ENCODE data around the gene KRTAP19-2. TPM values are rescaled to one million over a fixed set of nuclear protein-coding genes. Genes with fewer than 3 reads are reported as not detected.

Gene KRTAP19-2
- polyA plus RNA-seq, 1 donor from 2014 or later = not detected

- TF ChIP-seq RAD21 (conservative IDR thresholded peaks at IDR 0.05) (no peak), SMC3 (conservative IDR thresholded peaks at IDR 0.05; ENCODE audit: poor library complexity) (no peak), EZH2 (IDR thresholded peaks at IDR 0.05; ENCODE audit: borderline replicate concordance, insufficient read depth, low read length, poor library complexity, severe bottlenecking) (no peak), POLR2AphosphoS5 (IDR thresholded peaks at IDR 0.05) (no peak), REST (IDR thresholded peaks at IDR 0.05; ENCODE audit: borderline replicate concordance) (no peak), MXI1 (conservative IDR thresholded peaks at IDR 0.05; ENCODE audit: poor library complexity, severe bottlenecking) (no peak), TAF1 (IDR thresholded peaks at IDR 0.05; ENCODE audit: low read depth) (no peak)
- H2AFZ ChIP-seq (ENCODE audit: low read depth, low read length) = no peak within 1 kb of the TSS
- no peaks in the 10 kb centered on the region for H3K9me3 ChIP-seq (ENCODE audit: low read length)
- no peak within 1 kb of the TSS for H3K27ac ChIP-seq (ENCODE audit: low read length)
- H3K79me2 ChIP-seq (replicated peaks; ENCODE audit: insufficient read depth, low read length) = no peaks in the 10 kb centered on the region
- H3K4me2 ChIP-seq (ENCODE audit: low read length) = no peak within 1 kb of the TSS
- H3K36me3 ChIP-seq (ENCODE audit: insufficient read depth, low read length) = no peaks in the 10 kb centered on the region
- H3K4me3 ChIP-seq (ENCODE audit: low read length) = no peak within 1 kb of the TSS
- H3K27me3 ChIP-seq (ENCODE audit: insufficient read depth, low read depth, low read length) = no peaks in the 10 kb centered on the region
- H4K20me1 ChIP-seq (ENCODE audit: insufficient read depth) = no peaks in the 10 kb centered on the region
- no peaks in the 10 kb centered on the region for H3F3A ChIP-seq (ENCODE audit: insufficient read depth, low read length, poor library complexity, severe bottlenecking)
- H3K9ac ChIP-seq (ENCODE audit: low read length) = no peak within 1 kb of the TSS
- H3K9me2 ChIP-seq (ENCODE audit: insufficient read depth, low read length) = no peaks in the 10 kb centered on the region
These were observed 9.8 kb upstream of the KRTAP19-2 start, which contains the start of gene KRTAP19-4 for GRCh38 chr21:30497065-30497464. KRTAP19-4 (minus strand) TSS chr21:30497165; CDS start chr21:30497110, 55 bp downstream.

- H3K9me3 ChIP-seq (ENCODE audit: low read length) = no peaks in the 10 kb centered on the region
- no peak within 1 kb of the TSS for H3K4me3 ChIP-seq (ENCODE audit: low read length)
- H2AFZ ChIP-seq (ENCODE audit: low read depth, low read length) = no peak within 1 kb of the TSS
- no peaks in the 10 kb centered on the region for H3K36me3 ChIP-seq (ENCODE audit: insufficient read depth, low read length)
- no peaks in the 10 kb centered on the region for H3K27me3 ChIP-seq (ENCODE audit: insufficient read depth, low read depth, low read length)
- no peak for TF ChIP-seq EP300 (conservative IDR thresholded peaks at IDR 0.05; ENCODE audit: poor library complexity, severe bottlenecking)
- TF ChIP-seq REST (IDR thresholded peaks at IDR 0.05; ENCODE audit: borderline replicate concordance) = no peak
- TF ChIP-seq CTCF (IDR thresholded peaks at IDR 0.05; ENCODE audit: poor library complexity, severe bottlenecking) = no peak
- TF ChIP-seq MXI1 (conservative IDR thresholded peaks at IDR 0.05; ENCODE audit: poor library complexity, severe bottlenecking) = no peak
- no peak for TF ChIP-seq SMC3 (conservative IDR thresholded peaks at IDR 0.05; ENCODE audit: poor library complexity)
- TF ChIP-seq EZH2 (IDR thresholded peaks at IDR 0.05; ENCODE audit: borderline replicate concordance, insufficient read depth, low read length, poor library complexity, severe bottlenecking) = no peak
- TF ChIP-seq RAD21 (conservative IDR thresholded peaks at IDR 0.05) = no peak
- no peak for TF ChIP-seq TAF1 (IDR thresholded peaks at IDR 0.05; ENCODE audit: low read depth)
- TF ChIP-seq POLR2AphosphoS5 (IDR thresholded peaks at IDR 0.05) = no peak
- H3K4me2 ChIP-seq (ENCODE audit: low read length) = no peak within 1 kb of the TSS
- H3K79me2 ChIP-seq (replicated peaks; ENCODE audit: insufficient read depth, low read length) = no peaks in the 10 kb centered on the region
- H3K9me2 ChIP-seq (ENCODE audit: insufficient read depth, low read length) = no peaks in the 10 kb centered on the region
- H3K27ac ChIP-seq (ENCODE audit: low read length) = no peak within 1 kb of the TSS
- no peaks in the 10 kb centered on the region for H4K20me1 ChIP-seq (ENCODE audit: insufficient read depth)
- no peak within 1 kb of the TSS for H3K9ac ChIP-seq (ENCODE audit: low read length)
- no peaks in the 10 kb centered on the region for H3F3A ChIP-seq (ENCODE audit: insufficient read depth, low read length, poor library complexity, severe bottlenecking)
These were observed 4.8 kb upstream of the KRTAP19-2 start, which contains the start of gene KRTAP19-3 for GRCh38 chr21:30491963-30492428. KRTAP19-3 (minus strand) TSS chr21:30492013; CDS start chr21:30491957, 56 bp downstream.

All from neural cell (in vitro differentiated cells).